Measurements from ENCODE around the gene XG.

Gene XG

DNA sequence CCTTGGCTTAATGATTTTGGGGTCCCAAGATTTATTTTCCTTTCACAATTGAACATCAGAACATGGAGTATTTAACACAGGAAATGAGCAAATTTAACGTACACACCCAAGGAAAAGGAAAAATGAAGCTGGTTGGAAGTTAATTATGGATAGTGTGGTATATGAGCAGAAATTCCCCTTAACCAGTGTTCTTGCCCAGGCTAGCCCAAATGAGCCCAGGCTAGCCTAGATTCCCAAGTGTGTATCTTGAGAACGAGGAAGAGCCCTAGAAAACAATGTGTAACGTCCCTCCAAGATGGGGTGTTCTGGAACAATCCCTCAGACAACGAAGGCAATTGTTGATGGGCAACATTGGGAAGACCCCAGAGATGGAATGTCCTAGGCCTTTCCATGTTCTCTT lies 33.7 kb downstream of the XG start:
- Histone ChIP-seq H3K4me1 (ENCODE audit: control insufficient read depth, low read length) (no peaks in the 10 kb centered on the region), H3K36me3 (ENCODE audit: control insufficient read depth, low read length) (no peaks in the 10 kb centered on the region), H3K79me2 (ENCODE audit: control insufficient read depth, low read length) (no peaks in the 10 kb centered on the region), H3F3A (ENCODE audit: control insufficient read depth, insufficient read depth) (no peaks in the 10 kb centered on the region), H3K27ac (ENCODE audit: low read depth, low read length) (no peak overlapping the region), H3K4me3 (ENCODE audit: low read length) (no peak overlapping the region), H3K9me2 (replicated peaks; ENCODE audit: control insufficient read depth, low read length) (no peaks in the 10 kb centered on the region), H3K4me2 (ENCODE audit: low read length) (no peak overlapping the region), H4K20me1 (ENCODE audit: control insufficient read depth, insufficient read depth, low read depth, low read length) (no peaks in the 10 kb centered on the region), H3K9me3 (ENCODE audit: control insufficient read depth, insufficient read depth, low read length) (no peaks in the 10 kb centered on the region), H3K27me3 (ENCODE audit: control insufficient read depth, low read length) (no peaks in the 10 kb centered on the region)
- no peak for TF ChIP-seq EZH2phosphoT487 (IDR thresholded peaks at IDR 0.05; ENCODE audit: borderline replicate concordance, low read length)
- TF ChIP-seq, protein P1, sequence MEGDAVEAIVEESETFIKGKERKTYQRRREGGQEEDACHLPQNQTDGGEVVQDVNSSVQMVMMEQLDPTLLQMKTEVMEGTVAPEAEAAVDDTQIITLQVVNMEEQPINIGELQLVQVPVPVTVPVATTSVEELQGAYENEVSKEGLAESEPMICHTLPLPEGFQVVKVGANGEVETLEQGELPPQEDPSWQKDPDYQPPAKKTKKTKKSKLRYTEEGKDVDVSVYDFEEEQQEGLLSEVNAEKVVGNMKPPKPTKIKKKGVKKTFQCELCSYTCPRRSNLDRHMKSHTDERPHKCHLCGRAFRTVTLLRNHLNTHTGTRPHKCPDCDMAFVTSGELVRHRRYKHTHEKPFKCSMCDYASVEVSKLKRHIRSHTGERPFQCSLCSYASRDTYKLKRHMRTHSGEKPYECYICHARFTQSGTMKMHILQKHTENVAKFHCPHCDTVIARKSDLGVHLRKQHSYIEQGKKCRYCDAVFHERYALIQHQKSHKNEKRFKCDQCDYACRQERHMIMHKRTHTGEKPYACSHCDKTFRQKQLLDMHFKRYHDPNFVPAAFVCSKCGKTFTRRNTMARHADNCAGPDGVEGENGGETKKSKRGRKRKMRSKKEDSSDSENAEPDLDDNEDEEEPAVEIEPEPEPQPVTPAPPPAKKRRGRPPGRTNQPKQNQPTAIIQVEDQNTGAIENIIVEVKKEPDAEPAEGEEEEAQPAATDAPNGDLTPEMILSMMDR (IDR thresholded peaks at IDR 0.05; ENCODE audit: low read depth, low read length, poor library complexity, severe bottlenecking): no peak

DNA sequence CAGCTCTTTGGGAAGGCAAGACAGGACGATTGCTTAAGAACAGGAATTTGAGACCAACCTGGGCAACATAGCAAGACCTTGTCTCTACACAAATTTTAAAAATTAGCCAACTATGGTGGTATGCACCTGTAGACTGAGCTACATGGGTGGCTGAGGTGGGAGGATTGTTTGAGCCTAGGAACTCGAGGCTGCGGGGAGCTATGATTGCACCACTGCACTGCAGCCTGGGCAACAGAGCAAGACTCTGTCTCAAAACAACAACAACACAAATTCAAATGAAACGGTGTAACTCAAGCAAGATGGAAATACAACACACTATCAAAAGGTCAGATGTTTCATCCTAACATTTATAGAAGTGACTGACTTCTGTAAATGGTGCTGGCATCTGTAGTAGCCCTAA lies 37.1 kb downstream of the XG start:
- H3K9me2 ChIP-seq (replicated peaks; ENCODE audit: control insufficient read depth, low read length): no peaks in the 10 kb centered on the region
- no peaks in the 10 kb centered on the region for H4K20me1 ChIP-seq (ENCODE audit: control insufficient read depth, insufficient read depth, low read depth, low read length)
- H3K79me2 ChIP-seq (ENCODE audit: control insufficient read depth, low read length): no peaks in the 10 kb centered on the region
- H3K27ac ChIP-seq (ENCODE audit: low read depth, low read length): no peak overlapping the region
- H3K9me3 ChIP-seq (ENCODE audit: control insufficient read depth, insufficient read depth, low read length): no peaks in the 10 kb centered on the region
- no peaks in the 10 kb centered on the region for H3K4me1 ChIP-seq (ENCODE audit: control insufficient read depth, low read length)
- H3F3A ChIP-seq (ENCODE audit: control insufficient read depth, insufficient read depth): no peaks in the 10 kb centered on the region
- TF ChIP-seq, protein P1 (IDR thresholded peaks at IDR 0.05; ENCODE audit: low read depth, low read length, poor library complexity, severe bottlenecking): no peak
- TF ChIP-seq EZH2phosphoT487 (IDR thresholded peaks at IDR 0.05; ENCODE audit: borderline replicate concordance, low read length): no peak
- no peaks in the 10 kb centered on the region for H3K27me3 ChIP-seq (ENCODE audit: control insufficient read depth, low read length)
- no peak overlapping the region for H3K4me2 ChIP-seq (ENCODE audit: low read length)
- H3K36me3 ChIP-seq (ENCODE audit: control insufficient read depth, low read length): no peaks in the 10 kb centered on the region
- H3K4me3 ChIP-seq (ENCODE audit: low read length): no peak overlapping the region

DNA sequence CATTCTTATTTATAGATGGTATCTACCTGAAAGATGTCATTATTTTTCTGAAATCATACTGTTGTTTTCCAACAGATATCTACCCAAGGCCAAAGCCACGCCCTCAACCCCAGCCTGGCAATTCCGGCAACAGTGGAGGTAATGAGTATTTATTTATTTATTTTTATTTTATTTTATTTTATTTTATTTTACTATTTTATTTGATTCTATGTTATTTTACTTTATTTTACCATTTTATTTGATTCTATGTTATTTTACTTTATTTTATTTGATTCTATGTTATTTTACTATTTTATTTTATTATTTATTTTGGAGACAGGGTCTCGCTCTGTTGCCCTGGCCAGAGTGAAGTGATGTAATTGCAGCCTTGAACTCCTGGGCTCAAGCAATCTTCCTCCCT lies 37.7 kb downstream of the XG start:
- no peaks in the 10 kb centered on the region for H3K9me2 ChIP-seq (replicated peaks; ENCODE audit: control insufficient read depth, low read length)
- no peaks in the 10 kb centered on the region for H3K79me2 ChIP-seq (ENCODE audit: control insufficient read depth, low read length)
- H3K36me3 ChIP-seq (ENCODE audit: control insufficient read depth, low read length): no peaks in the 10 kb centered on the region
- H4K20me1 ChIP-seq (ENCODE audit: control insufficient read depth, insufficient read depth, low read depth, low read length): no peaks in the 10 kb centered on the region
- H3K27ac ChIP-seq (ENCODE audit: low read depth, low read length): no peak overlapping the region
- H3K9me3 ChIP-seq (ENCODE audit: control insufficient read depth, insufficient read depth, low read length): no peaks in the 10 kb centered on the region
- no peaks in the 10 kb centered on the region for H3K4me1 ChIP-seq (ENCODE audit: control insufficient read depth, low read length)
- no peaks in the 10 kb centered on the region for H3F3A ChIP-seq (ENCODE audit: control insufficient read depth, insufficient read depth)
- H3K4me2 ChIP-seq (ENCODE audit: low read length): no peak overlapping the region
- no peak overlapping the region for H3K4me3 ChIP-seq (ENCODE audit: low read length)
- H3K27me3 ChIP-seq (ENCODE audit: control insufficient read depth, low read length): no peaks in the 10 kb centered on the region
- TF ChIP-seq, protein P1 (IDR thresholded peaks at IDR 0.05; ENCODE audit: low read depth, low read length, poor library complexity, severe bottlenecking): no peak
- TF ChIP-seq EZH2phosphoT487 (IDR thresholded peaks at IDR 0.05; ENCODE audit: borderline replicate concordance, low read length): no peak

DNA sequence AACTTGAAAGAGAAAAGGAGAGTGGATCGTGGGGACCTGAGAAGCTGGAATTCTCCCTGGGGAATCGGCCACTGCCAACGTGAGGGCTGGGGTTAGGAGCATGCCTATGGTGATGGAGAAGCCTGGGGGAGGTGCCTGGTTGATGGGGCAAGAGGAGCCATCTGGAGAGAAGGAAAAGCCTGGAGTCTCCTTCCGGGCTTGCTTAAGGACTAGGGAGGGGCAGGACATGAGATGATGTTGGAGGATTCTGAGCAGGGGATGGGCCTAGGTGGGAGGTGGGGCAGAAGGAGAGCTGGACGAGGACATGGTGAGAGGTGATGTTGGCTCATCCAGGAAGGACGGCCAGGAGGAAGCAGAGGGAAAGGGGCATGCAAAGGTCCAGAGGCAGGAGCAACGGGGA lies 41.9 kb downstream of the XG start:
- TF ChIP-seq EZH2phosphoT487 (IDR thresholded peaks at IDR 0.05; ENCODE audit: borderline replicate concordance, low read length): no peak
- TF ChIP-seq, protein P1 (IDR thresholded peaks at IDR 0.05; ENCODE audit: low read depth, low read length, poor library complexity, severe bottlenecking): no peak
- no peaks in the 10 kb centered on the region for H3K9me3 ChIP-seq (ENCODE audit: control insufficient read depth, insufficient read depth, low read length)
- no peaks in the 10 kb centered on the region for H3K79me2 ChIP-seq (ENCODE audit: control insufficient read depth, low read length)
- no peak overlapping the region for H3K27ac ChIP-seq (ENCODE audit: low read depth, low read length)
- H3K4me2 ChIP-seq (ENCODE audit: low read length): no peak overlapping the region
- H3K27me3 ChIP-seq (ENCODE audit: control insufficient read depth, low read length): no peaks in the 10 kb centered on the region
- no peak overlapping the region for H3K4me3 ChIP-seq (ENCODE audit: low read length)
- H3K9me2 ChIP-seq (replicated peaks; ENCODE audit: control insufficient read depth, low read length): no peaks in the 10 kb centered on the region
- H3K36me3 ChIP-seq (ENCODE audit: control insufficient read depth, low read length): no peaks in the 10 kb centered on the region
- no peaks in the 10 kb centered on the region for H3K4me1 ChIP-seq (ENCODE audit: control insufficient read depth, low read length)
- no peaks in the 10 kb centered on the region for H4K20me1 ChIP-seq (ENCODE audit: control insufficient read depth, insufficient read depth, low read depth, low read length)
- no peaks in the 10 kb centered on the region for H3F3A ChIP-seq (ENCODE audit: control insufficient read depth, insufficient read depth)

Data from DOHH2 (cell line).